Esophagus muscularis mucosa (tissue), 3 donors: Measurements from ENCODE around the gene CENPC.

Source experiments
- POLR2A ChIP-seq: fragments of 450-650 bp; IDR thresholded peaks from one replicate; pipeline ENCODE4 v1.6.1; 2017; ENCODE audit warnings: antibody characterized with exemption, moderate library complexity, mild to moderate bottlenecking, low read depth
- TF ChIP-seq, protein P1 (sequence below), 3 experiments: fragments of 200-600 bp in 2 of 3; fragments of 450-650 bp in 1 of 3; sonication (generic) in 2 of 3; IDR thresholded peaks; one replicate each; pipeline ENCODE4 v1.5.1; 2017 to 2019; ENCODE audit warnings: antibody characterized with exemption in 3 of 3, mild to moderate bottlenecking in 2 of 3, moderate library complexity in 1 of 3

- TF ChIP-seq, protein P1, sequence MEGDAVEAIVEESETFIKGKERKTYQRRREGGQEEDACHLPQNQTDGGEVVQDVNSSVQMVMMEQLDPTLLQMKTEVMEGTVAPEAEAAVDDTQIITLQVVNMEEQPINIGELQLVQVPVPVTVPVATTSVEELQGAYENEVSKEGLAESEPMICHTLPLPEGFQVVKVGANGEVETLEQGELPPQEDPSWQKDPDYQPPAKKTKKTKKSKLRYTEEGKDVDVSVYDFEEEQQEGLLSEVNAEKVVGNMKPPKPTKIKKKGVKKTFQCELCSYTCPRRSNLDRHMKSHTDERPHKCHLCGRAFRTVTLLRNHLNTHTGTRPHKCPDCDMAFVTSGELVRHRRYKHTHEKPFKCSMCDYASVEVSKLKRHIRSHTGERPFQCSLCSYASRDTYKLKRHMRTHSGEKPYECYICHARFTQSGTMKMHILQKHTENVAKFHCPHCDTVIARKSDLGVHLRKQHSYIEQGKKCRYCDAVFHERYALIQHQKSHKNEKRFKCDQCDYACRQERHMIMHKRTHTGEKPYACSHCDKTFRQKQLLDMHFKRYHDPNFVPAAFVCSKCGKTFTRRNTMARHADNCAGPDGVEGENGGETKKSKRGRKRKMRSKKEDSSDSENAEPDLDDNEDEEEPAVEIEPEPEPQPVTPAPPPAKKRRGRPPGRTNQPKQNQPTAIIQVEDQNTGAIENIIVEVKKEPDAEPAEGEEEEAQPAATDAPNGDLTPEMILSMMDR (IDR thresholded peaks at IDR 0.05): no peak
- no peak for TF ChIP-seq POLR2A
Observed at GRCh38 chr4:67575232-67576058, 30.1 kb upstream of the CENPC start.
